Mucosa of stomach (tissue), 1 donor: ENCODE measurements around the gene TRIM74.
"Not testable (repeated sequence)": the region's sequence is repeated elsewhere in the genome, so short reads cannot be mapped to it uniquely, and the experiment has no call there.

ENCODE experiments used
- H3K27me3 ChIP-seq: one replicate; pipeline ENCODE4 v1.7.0; 2013; ENCODE audit warnings: mild to moderate bottlenecking, low read length; ENCODE audit not compliant: control insufficient read depth, insufficient read depth
- H3K36me3 ChIP-seq: one replicate; pipeline ENCODE4 v1.7.0; 2013; ENCODE audit warnings: low read length; ENCODE audit not compliant: control insufficient read depth, insufficient read depth
- H3K4me1 ChIP-seq: one replicate; pipeline ENCODE4 v1.7.0; 2013; ENCODE audit warnings: mild to moderate bottlenecking, low read length; ENCODE audit not compliant: control insufficient read depth, insufficient read depth
- H3K4me3 ChIP-seq: one replicate; pipeline ENCODE4 v1.7.0; 2013; ENCODE audit warnings: low read length
- H3K9ac ChIP-seq: one replicate; pipeline ENCODE4 v1.7.0; 2013; ENCODE audit warnings: mild to moderate bottlenecking, low read length, moderate library complexity
- H3K9me3 ChIP-seq: one replicate; pipeline ENCODE4 v1.7.0; 2013; ENCODE audit warnings: mild to moderate bottlenecking, low read length, moderate library complexity; ENCODE audit not compliant: control insufficient read depth
- donor health status: Pancreatic carcinoma.

TRIM74 gene

DNA sequence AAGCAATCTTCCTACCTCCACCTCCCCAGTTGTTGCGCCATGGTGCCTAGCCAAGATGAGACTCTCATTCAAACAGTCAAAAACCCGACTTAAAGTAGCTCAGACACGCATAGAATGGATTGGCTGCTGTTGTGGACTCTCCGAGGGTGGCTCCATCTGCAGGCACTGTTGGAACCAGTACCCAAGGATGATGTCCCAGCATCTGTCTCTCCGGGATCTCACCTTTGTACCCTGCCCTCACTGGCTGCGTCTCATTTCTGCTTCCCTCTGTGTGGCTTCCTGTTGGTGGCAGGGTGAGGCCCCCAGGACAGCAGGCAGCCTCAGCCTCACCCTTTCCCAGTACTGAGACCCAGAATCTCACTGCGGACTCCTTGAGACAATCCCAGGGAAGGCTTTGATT lies 5.5 kb upstream of the TRIM74 start:
- H3K4me3 ChIP-seq, H3K27me3 ChIP-seq, H3K36me3 ChIP-seq, H3K4me1 ChIP-seq, H3K9me3 ChIP-seq, H3K9ac ChIP-seq: not testable (repeated sequence)

GRCh38 chr7:72971505-72971904 lies 2.2 kb upstream of the TRIM74 start:
- H3K27me3 ChIP-seq, H3K4me1 ChIP-seq, H3K9ac ChIP-seq, H3K36me3 ChIP-seq, H3K9me3 ChIP-seq, H3K4me3 ChIP-seq: not testable (repeated sequence)

DNA sequence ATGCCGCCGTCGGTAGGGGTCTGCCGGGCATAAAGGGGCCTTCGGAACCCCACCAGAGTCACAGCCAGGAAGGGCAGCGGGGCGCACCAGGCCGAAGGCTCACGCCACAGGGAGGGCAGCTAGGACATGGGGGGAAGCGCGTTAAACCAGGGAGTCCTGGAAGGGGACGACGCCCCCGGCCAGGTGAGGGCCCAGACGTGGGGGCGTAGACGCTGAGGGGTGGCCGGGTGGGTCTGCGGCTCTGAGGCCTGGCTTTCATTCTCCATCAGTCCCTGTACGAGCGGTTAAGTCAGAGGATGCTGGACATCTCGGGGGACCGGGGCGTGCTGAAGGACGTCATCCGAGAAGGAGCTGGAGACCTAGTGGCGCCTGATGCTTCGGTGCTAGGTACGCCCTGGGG lies 422 bp upstream of the TRIM74 start:
- not testable (repeated sequence) for H3K4me1 ChIP-seq, H3K9ac ChIP-seq, H3K27me3 ChIP-seq, H3K9me3 ChIP-seq, H3K36me3 ChIP-seq, H3K4me3 ChIP-seq

- H3K9me3 ChIP-seq, H3K4me3 ChIP-seq, H3K4me1 ChIP-seq, H3K9ac ChIP-seq, H3K27me3 ChIP-seq, H3K36me3 ChIP-seq: not testable (repeated sequence)
Measured at GRCh38 chr7:72966892-72967291, 2.4 kb downstream of the TRIM74 start.

DNA sequence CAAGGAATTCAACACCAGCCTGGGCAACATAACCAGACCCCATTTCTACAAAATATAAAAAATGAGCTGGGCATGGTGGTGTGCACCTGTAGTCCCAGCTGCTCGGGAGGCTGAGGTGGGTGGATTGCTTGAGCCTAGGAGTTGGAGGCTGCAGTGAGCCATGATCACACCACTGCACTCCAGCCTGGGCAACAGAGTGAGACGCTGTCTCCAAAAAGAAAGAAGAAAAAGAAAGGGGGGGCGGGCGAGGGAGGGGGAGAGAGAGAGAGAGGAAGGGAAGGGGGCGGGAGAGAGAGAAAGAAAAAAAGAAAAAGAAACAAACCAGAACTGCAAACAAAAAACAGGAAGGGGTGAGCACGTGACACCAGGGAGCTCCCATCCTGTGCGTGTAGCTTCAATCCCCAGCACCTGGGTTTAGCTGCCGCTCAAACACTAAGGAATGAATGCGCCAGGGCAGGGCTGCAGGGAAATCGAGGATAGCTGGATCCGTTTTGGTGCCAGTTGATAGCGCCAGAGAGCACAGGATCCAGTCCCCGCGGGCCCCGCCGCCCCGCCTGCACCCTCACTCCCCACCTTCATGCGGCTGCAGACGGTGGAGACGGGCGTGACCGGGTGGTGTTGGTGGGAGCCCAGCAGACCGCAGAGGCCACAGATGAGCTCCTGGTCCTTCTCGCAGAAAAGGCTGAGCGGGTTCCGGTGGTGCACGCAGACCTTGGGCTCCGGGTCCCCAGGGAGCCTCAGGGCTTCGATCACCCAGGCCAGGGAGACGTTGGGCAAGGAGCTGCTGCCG lies 3.9 kb downstream of the TRIM74 start:
- H3K4me3 ChIP-seq, H3K9ac ChIP-seq, H3K9me3 ChIP-seq, H3K36me3 ChIP-seq, H3K27me3 ChIP-seq, H3K4me1 ChIP-seq: not testable (repeated sequence)

DNA sequence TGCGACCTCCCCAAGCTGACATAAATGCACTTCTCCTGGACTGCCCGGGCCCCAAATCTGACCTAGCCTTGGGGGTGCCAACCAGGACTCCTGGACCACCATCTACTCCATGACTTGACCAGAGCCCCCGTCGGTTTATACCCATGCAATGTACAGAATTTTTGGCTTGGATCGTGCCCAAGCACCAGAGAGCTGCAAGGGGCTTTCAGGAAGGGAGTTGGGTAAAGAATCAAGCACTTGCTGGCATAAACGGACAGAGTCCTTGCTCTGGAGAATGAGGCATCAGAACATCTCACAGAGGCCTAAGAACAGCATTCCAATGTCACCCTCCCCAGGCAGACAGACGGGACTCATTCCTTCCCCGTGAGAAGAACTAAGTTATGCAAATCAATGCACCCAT lies 6.2 kb downstream of the TRIM74 start:
- H3K4me1 ChIP-seq, H3K36me3 ChIP-seq, H3K27me3 ChIP-seq, H3K9me3 ChIP-seq, H3K9ac ChIP-seq, H3K4me3 ChIP-seq: not testable (repeated sequence)

- H3K9ac ChIP-seq, H3K4me3 ChIP-seq, H3K4me1 ChIP-seq, H3K36me3 ChIP-seq, H3K9me3 ChIP-seq, H3K27me3 ChIP-seq: not testable (repeated sequence)
Measured at GRCh38 chr7:72961346-72961650, 8.0 kb downstream of the TRIM74 start.

GRCh38 chr7:72960626-72961345 lies 8.5 kb downstream of the TRIM74 start:
- H3K4me1 ChIP-seq, H3K36me3 ChIP-seq, H3K9ac ChIP-seq, H3K9me3 ChIP-seq, H3K4me3 ChIP-seq, H3K27me3 ChIP-seq: not testable (repeated sequence)

GRCh38 chr7:72960029-72960428 lies 9.2 kb downstream of the TRIM74 start:
- H3K4me3 ChIP-seq, H3K27me3 ChIP-seq, H3K9me3 ChIP-seq, H3K36me3 ChIP-seq, H3K9ac ChIP-seq, H3K4me1 ChIP-seq: not testable (repeated sequence)

DNA sequence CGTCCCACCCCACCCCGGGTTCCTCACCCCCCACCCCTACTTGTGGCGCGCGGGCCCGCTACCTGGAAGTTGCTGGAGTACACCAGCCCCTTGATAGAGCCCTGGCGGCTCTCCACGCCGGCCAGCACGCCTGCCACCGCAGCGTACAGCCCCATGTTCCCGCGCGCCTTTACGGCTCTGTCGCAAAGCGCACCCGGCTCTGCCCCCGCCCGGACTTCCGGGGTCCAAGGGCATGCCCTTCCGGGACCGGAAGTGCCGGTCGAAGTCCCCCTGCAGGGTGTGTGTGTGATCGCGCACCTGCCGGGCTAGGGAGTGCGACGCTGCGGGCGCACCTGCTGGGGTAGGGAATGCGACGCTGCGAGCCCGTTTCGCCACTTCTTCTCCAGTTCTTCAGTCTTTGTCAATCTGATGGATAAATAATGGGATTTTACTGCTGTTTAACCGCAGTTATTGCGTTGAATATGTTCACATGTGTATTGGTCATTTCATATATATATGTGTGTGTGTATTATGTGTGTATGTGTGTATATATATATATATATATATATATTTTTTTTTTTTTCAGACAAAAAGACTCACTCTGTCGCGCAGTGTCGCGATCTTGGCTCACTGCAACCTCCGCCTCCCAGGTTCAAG lies 14.6 kb downstream of the TRIM74 start:
- H3K36me3 ChIP-seq, H3K27me3 ChIP-seq, H3K4me3 ChIP-seq: not testable (repeated sequence)

DNA sequence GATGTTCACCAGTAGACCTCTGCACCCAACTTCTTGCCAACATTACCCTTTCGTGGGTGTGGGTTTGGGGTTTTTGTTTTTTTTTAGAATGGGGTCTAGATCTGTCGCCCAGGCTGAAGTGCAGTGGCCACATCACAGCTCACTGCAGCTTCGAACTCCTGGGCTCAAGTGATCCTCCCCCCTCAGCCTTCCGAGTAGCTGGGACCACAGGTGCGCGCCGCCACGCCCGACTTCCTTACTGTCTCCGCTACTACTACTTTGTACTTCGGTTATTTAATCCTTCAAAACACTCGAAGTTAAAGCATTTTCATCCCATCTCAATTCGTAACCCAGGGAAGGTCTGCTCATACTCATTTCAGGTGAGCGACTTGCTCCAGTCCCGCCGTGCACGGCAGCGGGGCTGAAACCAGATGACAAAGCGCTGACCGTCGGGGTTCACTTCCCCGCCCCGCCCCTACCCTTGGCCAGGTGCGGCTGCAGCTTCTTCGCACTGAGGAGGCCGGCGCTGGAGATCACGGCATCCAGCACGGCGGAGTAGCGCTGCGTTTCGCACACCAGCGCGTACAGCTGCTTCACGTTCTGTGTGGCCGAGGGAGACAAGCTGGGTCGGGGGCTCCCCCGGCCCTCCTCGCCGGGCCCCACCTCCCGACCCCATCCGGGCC lies 15.2 kb downstream of the TRIM74 start:
- H3K36me3 ChIP-seq, H3K27me3 ChIP-seq, H3K9me3 ChIP-seq, H3K4me3 ChIP-seq, H3K4me1 ChIP-seq, H3K9ac ChIP-seq: not testable (repeated sequence)

More for the DNA sequence above, 14.6 kb downstream of the TRIM74 start:
- not testable (repeated sequence) for H3K9ac ChIP-seq, H3K9me3 ChIP-seq, H3K4me1 ChIP-seq

DNA sequence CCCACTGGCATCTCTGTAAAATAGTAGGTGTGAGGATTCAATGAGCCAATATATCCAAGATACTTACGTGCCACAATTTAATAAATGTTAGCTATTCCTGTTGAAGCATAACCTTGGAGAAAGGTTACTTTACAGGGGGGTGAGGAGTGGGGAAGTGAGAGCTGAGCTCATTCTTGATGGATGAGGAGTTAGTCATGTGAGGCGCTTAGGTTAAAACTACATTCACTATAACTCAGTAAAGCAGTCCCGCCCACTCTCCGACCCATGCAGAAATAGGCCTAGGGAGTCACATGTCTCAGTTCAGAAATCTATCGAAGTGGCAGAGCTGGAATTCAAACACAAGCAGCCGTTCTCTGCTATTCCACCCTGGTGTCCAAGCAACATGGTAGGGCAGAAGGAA lies 18.8 kb downstream of the TRIM74 start:
- not testable (repeated sequence) for H3K27me3 ChIP-seq, H3K36me3 ChIP-seq, H3K9me3 ChIP-seq, H3K4me3 ChIP-seq, H3K9ac ChIP-seq, H3K4me1 ChIP-seq
